HG02970 (cell line): ENCODE data around the gene CRAMP1.
"Not testable (repeated sequence)": the region's sequence is repeated elsewhere in the genome, so short reads cannot be mapped to it uniquely, and the experiment has no call there.

Experiments
- ATAC-seq: cut with Tn5 transposase; IDR thresholded peaks from one replicate; pipeline ENCODE4 v1.9.1; 2021; ENCODE audit warnings: mild to moderate bottlenecking, moderate library complexity, moderate number of reproducible peaks; ENCODE audit not compliant: unreplicated experiment, low FRiP score

CRAMP1 gene

GRCh38 chr16:1674751-1675664 lies 62.8 kb downstream of the CRAMP1 start:
- ATAC-seq, result no peak

- ATAC-seq, result no peak
Measured at GRCh38 chr16:1676661-1677060, 64.5 kb downstream of the CRAMP1 start.

GRCh38 chr16:1677339-1677738 lies 65.2 kb downstream of the CRAMP1 start:
- no peak for ATAC-seq

GRCh38 chr16:1677942-1678499 lies 65.9 kb downstream of the CRAMP1 start, which contains the start of gene JPT2:
Gene JPT2, plus strand, starts transcription at chr16:1678279. Its CDS starts 34 bp downstream, at chr16:1678313.
- ATAC-seq, result peak; percentile 92

GRCh38 chr16:1678500-1679098 lies 66.4 kb downstream of the CRAMP1 start:
- no peak for ATAC-seq

GRCh38 chr16:1680361-1680760 lies 68.2 kb downstream of the CRAMP1 start:
- no peak for ATAC-seq

- no peak for ATAC-seq
Measured at GRCh38 chr16:1681032-1681431, 68.9 kb downstream of the CRAMP1 start.

GRCh38 chr16:1687427-1688316 lies 75.5 kb downstream of the CRAMP1 start:
- ATAC-seq, result no peak

- ATAC-seq, result no peak
Measured at GRCh38 chr16:1688807-1689560, 76.8 kb downstream of the CRAMP1 start.

- no peak for ATAC-seq
Measured at GRCh38 chr16:1689853-1690252, 77.7 kb downstream of the CRAMP1 start.

- no peak for ATAC-seq
Measured at GRCh38 chr16:1690810-1691209, 78.7 kb downstream of the CRAMP1 start.

GRCh38 chr16:1691276-1691675 lies 79.1 kb downstream of the CRAMP1 start:
- no peak for ATAC-seq

- no peak for ATAC-seq
Measured at GRCh38 chr16:1691956-1692355, 79.8 kb downstream of the CRAMP1 start.

GRCh38 chr16:1696863-1697262 lies 84.7 kb downstream of the CRAMP1 start:
- no peak for ATAC-seq

GRCh38 chr16:1698680-1699079 lies 86.5 kb downstream of the CRAMP1 start:
- ATAC-seq, result no peak

- no peak for ATAC-seq
Measured at GRCh38 chr16:1700246-1700645, 88.1 kb downstream of the CRAMP1 start.

- ATAC-seq, result no peak
Measured at GRCh38 chr16:1701216-1701878, 89.2 kb downstream of the CRAMP1 start.

- ATAC-seq, result not testable (repeated sequence)
Measured at GRCh38 chr16:1705324-1705687, 93.1 kb downstream of the CRAMP1 start.

- ATAC-seq, result peak; percentile 90
Measured at GRCh38 chr16:1705688-1706385, 93.7 kb downstream of the CRAMP1 start, which contains the start of gene MAPK8IP3. Gene MAPK8IP3, plus strand, starts transcription at chr16:1706195. Its CDS starts 145 bp downstream, at chr16:1706340.
